Measurements from ENCODE around the gene EN2.
"Not testable (repeated sequence)": the region's sequence is repeated elsewhere in the genome, so short reads cannot be mapped to it uniquely, and the experiment has no call there.

EN2 gene

DNA sequence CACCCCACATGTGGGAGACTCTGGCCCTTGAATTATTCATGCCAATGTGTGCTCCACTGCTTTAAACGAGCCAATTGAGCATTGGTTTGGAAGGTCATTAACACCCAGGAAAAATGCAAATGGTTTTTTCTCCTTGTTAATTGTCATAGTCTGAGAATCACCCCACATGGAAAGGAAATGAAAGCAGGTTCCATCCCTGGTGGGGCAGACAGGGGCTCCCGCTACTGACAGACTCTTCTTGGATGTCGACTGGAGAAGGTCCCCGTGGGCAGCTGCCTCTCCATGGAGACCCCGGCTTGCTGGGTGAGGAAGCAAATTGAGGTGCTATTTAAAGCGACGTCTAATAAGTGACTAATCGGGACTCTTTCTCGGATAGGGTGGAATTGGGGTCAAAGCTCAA is 32.0 kb upstream of the EN2 start:
- no peak for DNase-seq (ENCODE audit: low read depth)

DNA sequence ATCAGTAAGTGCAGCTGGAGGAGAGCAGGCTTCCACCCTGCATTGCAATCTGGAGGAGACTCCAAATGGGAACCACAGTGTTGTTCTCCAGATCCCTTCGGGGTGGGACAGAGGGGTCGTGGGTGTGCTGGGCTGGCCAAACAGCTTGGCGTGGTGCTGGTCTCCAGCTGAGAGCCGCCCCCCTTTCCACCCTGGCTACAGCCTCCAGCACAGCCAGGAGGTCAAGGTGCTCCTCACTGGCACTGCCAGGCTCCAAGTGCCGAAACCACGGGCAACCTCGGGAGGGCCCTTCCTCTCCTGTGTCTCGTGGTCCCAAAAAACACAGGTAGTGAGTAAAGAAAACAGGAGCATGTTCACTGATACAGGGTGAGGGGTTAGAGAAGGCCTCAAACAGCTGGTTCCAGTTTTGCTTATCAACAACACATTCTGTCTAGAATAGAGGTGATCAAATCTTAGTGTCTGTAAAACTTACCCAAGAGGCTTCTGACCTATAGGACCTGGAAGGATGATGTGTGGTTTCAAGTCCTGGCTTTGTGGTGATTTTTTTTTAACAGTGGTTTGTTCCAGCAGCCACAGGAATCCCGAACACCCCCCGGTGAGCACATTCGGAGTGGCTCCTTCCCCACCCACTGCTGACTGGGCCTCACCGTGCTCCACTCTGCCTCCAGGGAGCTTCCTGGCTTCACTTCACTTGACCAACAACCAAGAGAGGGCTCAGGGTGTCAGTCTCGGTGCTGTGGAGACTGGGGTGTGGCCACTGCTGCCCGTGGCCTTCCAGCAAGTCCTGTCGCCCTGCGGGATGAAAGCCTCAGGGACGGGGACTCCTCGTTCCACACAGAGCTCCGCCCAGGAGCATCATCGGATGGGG is 31.2 kb upstream of the EN2 start:
- no peak for DNase-seq (ENCODE audit: low read depth)

DNA sequence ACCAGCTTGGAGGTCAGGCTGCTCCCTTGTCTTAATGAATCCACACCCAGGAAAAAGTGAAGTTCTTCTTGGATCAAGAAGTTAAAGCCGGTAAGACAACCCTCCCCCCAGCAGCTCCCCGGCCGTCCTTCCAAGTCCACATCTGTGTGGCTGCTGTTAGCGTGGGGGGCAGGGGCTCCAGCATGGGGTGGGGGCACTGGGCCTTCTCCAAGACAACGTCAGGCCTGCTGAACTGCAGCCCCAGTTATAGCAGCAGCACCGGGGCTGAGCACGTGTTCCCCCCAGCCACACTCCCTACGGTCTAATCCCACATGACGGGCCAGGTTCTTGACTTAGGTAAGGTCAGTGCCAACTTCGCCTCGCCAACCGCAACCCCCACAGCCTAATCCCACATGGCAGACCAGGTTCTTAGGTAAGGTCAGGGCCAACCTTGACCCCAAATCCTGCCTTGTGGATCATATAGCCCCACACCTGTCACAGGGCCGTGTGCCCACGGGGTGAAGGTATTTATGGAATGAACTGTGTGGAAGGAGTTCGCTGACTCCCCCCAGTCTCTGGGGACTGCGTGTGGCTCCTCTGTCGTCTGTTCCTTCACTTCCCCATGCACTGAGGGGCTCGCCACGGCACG is 30.4 kb upstream of the EN2 start:
- DNase-seq (ENCODE audit: low read depth), result no peak

DNA sequence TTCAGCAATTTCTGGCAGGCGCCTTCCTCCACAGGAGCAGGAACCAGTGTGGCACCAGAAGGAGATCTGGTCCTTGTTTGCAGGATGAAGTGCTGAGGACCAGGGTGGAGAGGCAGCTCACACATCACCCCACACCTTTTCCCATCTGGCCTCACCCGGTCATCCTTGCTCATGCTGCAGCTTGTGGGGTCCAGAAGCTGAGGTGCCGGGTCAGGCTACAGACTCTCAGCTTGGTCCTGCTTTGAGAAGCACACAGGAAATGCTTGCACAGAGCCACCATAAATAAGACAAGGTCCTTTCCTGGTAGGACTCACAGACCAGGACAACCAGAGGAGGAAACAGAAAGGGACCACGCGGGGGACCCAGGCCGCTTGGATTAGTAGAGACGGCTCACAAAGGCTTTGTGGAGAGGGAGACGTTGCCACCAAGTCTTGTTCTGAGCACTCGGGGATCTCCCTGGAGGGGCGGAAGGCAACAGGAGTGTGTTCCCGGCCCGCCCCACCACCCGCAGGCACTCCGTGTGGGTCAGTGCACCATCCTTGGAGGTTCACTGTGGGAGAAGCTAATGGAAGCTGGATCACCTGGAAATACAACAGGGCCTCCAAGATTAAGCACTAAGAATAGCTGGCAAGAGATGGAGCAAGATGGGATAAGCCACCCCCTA is 29.6 kb upstream of the EN2 start:
- no peak for DNase-seq (ENCODE audit: low read depth)

DNA sequence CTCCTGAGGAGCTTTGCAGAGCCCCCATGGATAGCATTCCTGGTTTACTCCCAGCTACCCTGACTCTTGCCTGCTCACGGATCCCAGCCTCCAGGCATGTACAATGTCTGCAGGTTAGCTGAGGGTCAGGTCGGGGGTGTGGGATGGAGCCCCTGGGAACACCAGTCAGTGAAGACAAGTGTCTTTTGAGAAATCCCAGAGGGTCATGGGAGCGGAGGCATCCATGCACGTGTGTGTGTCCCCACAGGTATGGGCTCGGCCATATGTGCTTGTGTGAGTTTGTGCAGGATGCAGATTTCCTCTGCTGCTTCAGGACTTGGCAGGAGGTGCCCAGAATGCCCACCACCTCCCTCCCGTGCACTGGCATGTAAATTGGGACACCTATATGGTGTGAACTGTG is 28.3 kb upstream of the EN2 start:
- no peak for DNase-seq (ENCODE audit: low read depth)

DNA sequence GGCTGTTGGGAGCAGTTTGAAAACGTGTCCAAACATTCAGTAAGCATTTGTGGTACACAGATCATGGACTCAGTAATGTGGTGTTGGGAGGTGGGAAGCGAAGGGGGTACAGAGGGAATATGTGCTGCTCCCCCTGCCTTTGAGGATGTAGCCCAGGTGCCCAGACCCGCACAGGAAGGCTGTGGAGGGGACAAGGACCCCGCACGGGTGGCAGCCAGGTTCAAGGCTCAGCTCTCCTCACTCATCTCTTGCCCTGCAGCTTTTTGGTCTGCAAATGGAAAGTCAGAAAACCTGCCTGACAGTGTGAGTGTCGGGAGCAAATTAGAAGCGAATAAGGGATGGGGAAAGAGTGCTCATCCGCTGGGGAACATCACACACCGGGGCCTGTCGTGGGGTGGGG is 27.3 kb upstream of the EN2 start:
- DNase-seq (ENCODE audit: low read depth), result no peak

DNA sequence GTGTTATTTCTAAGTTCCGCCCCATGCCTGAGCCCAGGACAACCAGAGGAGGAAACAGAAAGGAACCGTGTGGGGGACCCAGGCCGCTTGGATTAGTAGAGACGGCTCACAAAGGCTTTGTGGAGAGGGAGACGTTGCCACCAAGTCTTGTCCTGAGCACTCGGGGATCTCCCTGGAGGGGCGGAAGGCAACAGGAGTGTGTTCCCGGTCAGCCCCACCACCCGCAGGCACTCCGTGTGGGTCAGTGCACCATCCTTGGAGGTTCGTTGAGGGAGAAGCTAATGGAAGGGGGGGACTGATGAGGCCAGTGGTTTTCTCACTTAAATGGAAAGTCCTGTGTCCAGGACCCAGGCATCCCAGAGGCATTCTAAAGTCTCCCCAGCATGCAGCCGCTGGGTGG is 26.7 kb upstream of the EN2 start:
- DNase-seq (ENCODE audit: low read depth), result no peak

DNA sequence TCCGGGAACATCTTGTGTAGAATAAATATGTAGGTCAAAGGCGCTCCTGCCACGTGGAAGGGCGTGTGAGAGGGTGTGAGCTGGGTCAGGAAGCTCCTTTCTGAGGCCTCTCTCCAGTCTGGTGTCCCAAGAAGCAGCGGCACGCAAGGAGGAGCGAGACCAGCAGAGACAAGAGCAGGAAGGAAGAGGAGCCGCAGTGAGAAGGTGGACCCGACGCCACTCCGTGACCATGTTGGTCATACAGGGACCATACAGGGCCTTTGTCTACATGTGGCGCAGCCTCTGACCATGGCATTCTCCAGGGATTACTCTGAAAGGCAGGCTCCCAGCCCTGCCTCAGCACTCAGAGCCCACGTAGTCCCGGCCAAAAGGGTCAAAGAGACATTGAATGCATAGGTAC is 26.2 kb upstream of the EN2 start:
- no peak for DNase-seq (ENCODE audit: low read depth)

DNA sequence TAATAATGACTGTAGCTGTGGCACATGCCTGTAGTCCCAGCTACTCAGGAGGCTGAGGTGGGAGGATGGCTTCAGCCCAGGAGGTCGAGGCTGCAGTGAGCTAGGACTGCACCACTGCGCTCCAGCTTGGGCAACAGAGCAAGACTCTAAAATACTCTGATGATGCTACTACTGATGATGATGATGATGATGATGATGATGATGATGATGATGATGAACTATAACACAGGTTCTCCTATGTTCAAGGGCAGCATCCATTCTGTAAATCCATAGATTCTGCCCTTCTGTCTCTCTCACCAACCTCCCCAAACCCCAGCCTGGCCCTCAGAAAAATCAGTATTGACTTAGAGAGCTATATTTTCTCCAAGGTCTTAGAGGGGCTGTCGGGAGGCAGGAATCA is 22.8 kb upstream of the EN2 start:
- no peak for DNase-seq (ENCODE audit: low read depth)

DNA sequence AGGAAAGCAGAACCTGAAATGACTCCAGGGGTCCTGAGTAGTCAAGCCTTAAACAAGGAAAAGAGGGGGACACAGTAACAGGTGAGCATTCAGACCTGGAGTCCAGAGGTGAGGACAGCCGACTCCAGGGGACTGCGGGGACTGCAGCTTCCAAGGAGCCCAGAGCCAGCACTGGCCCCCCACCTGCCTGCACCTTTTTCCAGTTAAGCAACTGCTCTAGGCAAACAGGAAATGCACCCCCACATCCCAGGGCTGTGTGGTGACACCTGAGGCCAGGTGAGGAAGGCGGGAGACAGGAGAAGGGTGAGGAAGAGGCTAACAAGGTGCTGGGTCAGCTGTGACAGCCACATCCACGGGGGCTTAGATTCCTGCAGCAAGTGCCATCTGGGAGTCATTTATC is 20.1 kb upstream of the EN2 start:
- no peak for DNase-seq (ENCODE audit: low read depth)

DNA sequence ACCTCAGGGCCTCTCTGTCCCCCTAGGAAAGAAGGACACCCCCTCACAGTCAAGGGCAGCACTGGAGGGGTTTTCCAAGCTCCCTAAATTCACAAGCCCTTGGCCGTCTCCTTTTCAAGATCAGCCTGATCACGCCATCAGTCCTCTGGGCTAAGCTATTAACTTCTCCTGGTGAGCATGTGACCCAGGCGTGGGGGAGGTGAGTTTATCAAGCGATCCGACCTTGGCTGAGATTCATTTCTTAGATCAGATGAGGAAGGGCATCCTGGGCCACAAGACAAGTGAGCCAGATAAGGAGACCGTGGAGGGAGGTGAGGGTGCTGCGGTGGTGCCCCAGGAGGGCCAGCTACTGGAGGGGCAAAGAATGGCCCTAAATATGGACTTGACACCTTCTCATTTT is 19.2 kb upstream of the EN2 start:
- DNase-seq (ENCODE audit: low read depth), result no peak

DNA sequence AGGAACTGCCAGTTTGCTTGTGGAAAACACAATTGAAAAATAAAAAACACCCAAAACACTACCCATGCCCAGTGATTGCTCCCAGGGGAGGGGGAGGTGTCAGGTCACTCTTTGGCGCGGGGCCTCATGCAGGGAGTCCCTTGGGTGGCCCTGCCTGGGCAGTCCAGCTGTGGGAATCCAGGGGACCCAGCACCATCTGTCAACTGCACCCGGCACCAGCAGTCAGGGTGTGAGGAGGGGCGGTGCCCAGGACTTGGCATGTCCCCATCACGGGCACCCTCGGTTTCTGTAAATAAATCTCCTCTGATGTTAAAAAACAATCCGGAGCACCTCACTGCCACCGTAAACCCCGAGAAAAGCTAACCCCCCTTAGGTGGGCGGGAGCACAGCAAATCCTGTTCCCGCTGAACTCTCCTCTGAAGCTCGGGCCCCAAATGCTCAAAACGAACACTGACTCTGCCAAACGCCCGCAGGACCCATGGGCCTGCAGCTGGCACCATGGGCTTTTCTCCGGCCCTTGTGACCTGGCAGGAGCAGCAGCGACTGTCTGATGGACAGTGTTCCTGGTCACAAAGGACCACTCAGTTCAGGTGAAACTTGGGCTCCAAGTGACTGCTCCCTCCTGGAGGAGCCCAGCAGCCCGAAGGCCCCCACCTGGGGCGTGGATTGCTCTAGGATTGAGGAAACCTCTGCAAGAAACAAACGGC is 18.5 kb upstream of the EN2 start:
- no peak for DNase-seq (ENCODE audit: low read depth)

DNA sequence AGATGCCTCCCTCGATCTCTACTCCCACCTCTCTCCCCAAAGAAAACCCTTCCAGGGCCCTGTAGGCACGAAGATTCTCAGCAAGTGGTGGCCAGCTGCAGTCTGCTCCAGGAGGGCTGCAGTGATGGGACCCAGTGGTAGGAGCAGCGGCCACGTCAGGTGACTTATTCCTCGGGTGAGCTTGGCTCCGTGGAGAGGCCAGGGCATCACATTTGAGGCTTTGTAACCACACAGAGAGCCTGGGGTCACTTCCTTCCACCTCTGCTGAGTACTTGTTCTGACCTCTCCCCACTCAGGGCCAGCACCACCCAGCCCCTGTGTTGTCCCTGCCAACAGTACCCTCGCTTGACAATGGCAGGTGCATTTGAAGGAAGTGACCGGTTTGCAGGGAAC is 17.9 kb upstream of the EN2 start:
- DNase-seq (ENCODE audit: low read depth), result no peak

DNA sequence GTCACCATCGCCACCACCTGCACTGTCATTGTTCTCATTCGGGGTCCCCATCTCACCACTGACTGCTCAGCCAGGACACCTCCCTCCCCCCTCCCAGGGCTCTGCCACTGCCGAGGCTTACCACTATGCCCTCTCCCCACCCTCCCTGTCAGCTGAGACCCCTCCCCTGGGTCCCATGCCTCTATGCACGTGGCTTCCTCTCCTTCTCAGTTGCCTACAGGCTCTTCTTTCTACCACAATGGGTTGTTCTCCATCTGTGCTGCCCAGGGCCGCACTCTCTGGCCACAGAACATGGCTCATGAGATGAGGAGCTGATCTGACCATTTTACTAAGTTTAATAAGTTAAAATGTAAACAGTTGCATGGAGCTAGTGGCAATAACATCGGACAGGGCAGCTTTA is 16.1 kb upstream of the EN2 start:
- DNase-seq (ENCODE audit: low read depth), result no peak

DNA sequence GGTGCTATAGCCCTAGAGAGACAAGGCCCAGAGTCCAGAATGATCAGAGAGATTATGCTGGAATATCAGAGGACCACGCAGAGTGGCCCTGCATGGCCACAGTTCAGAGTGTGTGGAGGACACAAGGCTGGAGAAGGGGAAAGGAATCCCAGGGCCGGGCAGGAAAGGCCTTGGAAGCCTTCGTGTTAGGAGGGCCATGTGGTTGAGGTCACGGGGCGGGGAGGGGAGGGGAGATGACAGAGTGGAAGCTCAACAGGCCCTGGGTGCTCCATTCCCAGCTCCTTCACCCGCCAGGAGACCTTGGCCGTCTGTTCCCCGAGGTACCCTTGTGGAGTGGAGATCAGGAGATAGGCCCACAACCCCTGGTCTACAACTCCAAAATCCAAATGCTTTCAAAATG is 13.2 kb upstream of the EN2 start:
- DNase-seq (ENCODE audit: low read depth), result no peak

DNA sequence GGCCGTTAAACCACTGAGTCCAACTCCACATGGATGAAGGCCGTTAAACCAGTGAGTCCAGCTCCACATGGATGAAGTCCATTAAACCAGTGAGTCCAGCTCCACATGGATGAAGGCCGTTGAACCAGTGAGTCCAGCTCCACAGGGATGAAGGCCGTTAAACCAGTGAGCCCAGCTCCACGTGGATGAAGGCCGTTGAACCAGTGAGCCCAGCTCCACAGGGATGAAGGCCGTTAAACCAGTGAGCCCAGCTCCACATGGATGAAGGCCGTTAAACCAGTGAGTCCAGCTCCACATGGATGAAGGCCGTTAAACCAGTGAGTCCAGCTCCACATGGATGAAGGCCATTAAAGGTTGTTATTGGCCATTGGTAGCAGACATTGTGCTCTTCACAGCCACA is 12.3 kb upstream of the EN2 start:
- not testable (repeated sequence) for DNase-seq (ENCODE audit: low read depth)

DNA sequence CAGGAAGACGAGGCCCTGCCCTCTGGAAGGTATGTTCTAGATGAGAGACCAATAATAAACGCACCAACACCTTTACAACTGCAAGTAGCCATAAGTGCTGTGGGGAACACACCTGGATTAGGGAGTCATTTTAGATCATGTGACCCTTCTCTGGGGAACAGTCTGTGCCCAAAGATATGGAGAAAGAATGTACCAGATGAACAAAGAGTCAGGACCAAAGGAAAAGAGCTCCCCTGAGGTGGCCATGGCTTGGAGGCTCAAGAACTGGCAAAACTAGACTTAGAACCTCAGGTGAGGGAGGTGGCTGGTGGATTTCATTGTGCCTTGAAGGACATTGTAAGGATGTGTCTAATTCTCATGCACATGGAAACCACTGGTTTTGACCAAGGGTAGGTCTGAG is 10.3 kb upstream of the EN2 start:
- no peak for DNase-seq (ENCODE audit: low read depth)

DNA sequence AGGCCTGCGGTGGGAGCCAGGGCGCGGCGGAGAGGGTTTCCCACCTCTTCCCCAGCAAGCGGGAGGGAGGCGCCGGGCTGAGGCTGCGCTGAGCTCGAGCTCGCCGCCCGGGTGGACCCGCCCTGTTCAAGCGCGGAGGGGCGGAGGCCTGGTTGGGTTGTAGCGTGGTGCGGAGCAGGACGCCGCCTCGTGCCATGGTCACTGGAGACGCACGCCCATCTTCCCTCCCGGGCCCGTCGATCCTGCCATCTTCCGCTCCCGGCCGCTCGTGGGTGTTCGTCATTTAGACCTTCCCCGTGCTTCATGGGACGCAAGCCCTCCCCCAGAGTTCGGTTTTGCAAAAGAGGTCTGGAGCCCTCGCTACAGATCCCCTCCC is 9.3 kb upstream of the EN2 start:
- no peak for DNase-seq (ENCODE audit: low read depth)

DNA sequence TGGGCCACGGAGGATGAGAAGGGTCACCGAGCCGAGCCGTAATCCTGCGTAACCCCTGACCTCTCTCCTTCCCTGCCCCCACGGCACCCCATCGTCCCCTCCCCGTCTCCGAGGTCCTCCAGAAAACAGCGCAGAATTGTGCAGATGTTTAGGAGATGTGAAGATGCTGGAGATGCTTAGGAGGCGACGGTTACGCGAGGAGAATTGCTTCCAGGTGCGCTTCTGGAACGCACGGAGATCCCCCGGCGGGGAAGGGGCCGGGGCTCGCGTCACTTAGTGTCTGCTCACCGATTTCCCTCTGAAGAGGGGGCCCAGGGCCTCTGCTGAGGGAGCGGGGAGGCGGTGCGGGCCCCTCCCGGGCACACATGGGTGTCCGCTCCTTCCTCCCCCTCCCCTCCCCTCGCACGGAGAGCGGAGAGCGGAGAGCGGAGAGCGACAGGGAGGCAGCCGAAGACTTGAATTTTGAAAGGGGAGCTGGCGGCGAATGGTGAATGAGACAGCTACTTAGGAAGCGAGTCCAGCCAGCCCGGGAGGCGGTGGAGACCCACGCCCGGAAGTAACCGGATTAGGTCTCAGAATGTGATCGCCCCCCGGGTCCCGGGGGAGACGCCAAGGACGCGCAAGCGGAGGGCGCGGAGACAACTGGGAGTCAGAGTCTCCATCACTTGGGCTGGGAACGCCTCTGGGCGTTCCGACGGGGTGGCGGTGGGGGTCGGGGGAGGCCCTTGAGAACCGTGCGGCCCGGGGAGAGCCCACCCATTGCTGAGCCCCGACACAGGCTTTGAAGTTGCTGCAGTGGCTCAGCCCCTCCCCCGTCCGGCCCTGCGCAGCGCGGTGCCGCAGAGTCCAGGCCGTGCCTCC is 8.7 kb upstream of the EN2 start:
- DNase-seq (ENCODE audit: low read depth), result no peak

DNA sequence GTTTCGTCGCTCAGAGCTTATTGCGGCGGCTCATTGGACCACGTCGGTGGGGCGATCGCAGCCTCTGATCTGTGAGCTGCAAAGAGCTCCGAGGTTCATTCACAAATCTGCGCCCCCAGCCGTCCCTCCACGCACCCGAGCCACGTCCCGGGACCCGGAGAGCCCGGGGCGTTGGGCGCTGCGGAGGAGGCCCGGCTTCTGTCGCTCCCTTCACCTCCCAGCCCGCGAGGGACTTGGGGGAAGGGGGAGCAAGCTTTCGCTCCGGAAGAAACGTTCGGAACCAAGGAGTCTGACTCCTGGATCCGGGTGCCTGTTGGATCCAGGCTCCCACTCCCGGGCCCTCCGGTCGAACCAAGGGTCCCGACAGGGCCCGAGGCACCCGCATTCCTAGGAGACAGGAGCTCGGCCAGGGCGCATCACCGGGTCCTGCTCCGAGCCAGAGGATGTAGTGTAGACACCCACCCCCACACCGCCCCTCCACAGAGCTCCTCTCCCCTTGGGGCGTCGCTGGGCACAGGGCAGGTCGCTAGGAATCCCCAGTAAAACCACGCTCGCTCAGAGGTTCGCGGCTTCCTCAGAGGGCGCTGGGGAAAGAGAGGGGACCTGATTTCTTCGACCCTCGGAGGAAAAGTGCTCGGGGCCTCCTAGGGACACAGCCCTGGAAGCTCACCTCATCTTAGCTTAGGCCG is 7.9 kb upstream of the EN2 start:
- no peak for DNase-seq (ENCODE audit: low read depth)

DNA sequence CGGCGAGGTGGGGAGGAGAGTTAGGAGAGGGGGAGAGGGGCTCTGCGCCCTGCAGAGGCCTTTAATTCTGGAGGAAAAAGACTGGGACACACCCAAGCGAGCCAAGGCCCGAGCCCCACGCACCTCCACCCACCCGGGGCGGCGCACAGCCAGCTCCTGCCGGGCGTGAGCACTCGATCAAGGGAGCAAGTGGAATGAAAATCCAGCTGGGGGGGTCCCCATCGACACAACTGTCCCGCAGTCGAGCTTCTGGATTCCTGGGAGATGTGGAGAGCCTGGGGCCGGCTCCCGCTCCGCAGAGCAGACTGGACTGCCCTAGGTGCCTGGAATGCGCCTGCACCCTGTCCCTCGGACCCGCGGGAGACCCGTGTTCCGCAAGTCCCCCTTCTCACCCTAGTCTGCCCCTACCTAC is 7.4 kb upstream of the EN2 start:
- no peak for DNase-seq (ENCODE audit: low read depth)

All from stromal cell of bone marrow (primary cell).